Endothelial cell of umbilical vein (primary cell): Measurements from ENCODE around the gene THAP3. TPM values are rescaled to one million over a fixed set of nuclear protein-coding genes. Genes with fewer than 3 reads are reported as not detected.

Source experiments
- BruUV-seq: library from RNA; stranded (reverse); fragments of 400-500 nt; replicated peaks from 2 replicates; lab custom pipeline; 2021; lab: Mats Ljungman, UMichigan
- CTCF ChIA-PET: fragments of 300-600, 350-600 bp; sonication (Branson Sonifier 250); formaldehyde crosslinking; loops from one replicate; lab custom pipeline; 2021; ENCODE audit warnings: antibody characterized with exemption, inconsistent platforms; lab: Charles Lee
- POLR2A ChIA-PET: fragments of 300-600, 350-600 bp; sonication (Branson Sonifier 250); formaldehyde crosslinking; loops from one replicate; lab custom pipeline; 2021; ENCODE audit warnings: antibody characterized with exemption, inconsistent platforms; lab: Charles Lee
- DNase-seq: peaks from one replicate; pipeline ENCODE4 v3.0.0-alpha.2; 2011; ENCODE audit warnings: low read depth, low spot score
- FAIRE-seq: peaks from 2 replicates; lab custom pipeline; 2011; peaks lifted over from hg19 to GRCh38; lab: Jason Lieb, UNC
- H2AFZ ChIP-seq: 2 replicates; pipeline ENCODE4 v1.6.0; 2012; ENCODE audit warnings: low read depth, low read length, control low read depth, inconsistent platforms
- H3K27ac ChIP-seq: 2 replicates; pipeline ENCODE4 v1.5.1; 2011; ENCODE audit warnings: low read depth, mild to moderate bottlenecking, control low read depth, low read length, moderate library complexity; ENCODE audit not compliant: insufficient read depth
- H3K27me3 ChIP-seq, 2 experiments: 2 replicates each; pipeline versions ENCODE4 v1.6.0 to v1.6.1; 2011; ENCODE audit warnings: low read length in 2 of 2, mixed read lengths in 1 of 2; ENCODE audit not compliant: control insufficient read depth in 2 of 2, insufficient read depth in 2 of 2
- H3K36me3 ChIP-seq, 2 experiments: 2 replicates in 1 of 2; 3 replicates in 1 of 2; pipeline ENCODE4 v1.5.1; 2011; ENCODE audit warnings: low read length in 2 of 2, mild to moderate bottlenecking in 1 of 2, moderate library complexity in 1 of 2; ENCODE audit not compliant: control insufficient read depth in 2 of 2, insufficient read depth in 2 of 2; ENCODE audit errors: extremely low read depth in 1 of 2
- H3K4me1 ChIP-seq: 3 replicates; pipeline ENCODE4 v1.5.1; 2011; ENCODE audit warnings: mild to moderate bottlenecking, low read length; ENCODE audit not compliant: control insufficient read depth, insufficient read depth; ENCODE audit errors: extremely low read depth
- H3K4me2 ChIP-seq: 2 replicates; pipeline ENCODE4 v1.6.1; 2011; ENCODE audit warnings: low read length, control low read depth, mixed read lengths; ENCODE audit not compliant: insufficient read depth
- H3K4me3 ChIP-seq, 3 experiments: fragments of 200-600 bp in 1 of 3; sonication (generic), shearing (Covaris generic) in 1 of 3; replicated peaks in 1 of 3; 2 replicates each; pipeline ENCODE4 v1.5.1; 2011 to 2016; ENCODE audit warnings: control low read depth in 3 of 3, low read length in 3 of 3, mild to moderate bottlenecking in 2 of 3, inconsistent platforms in 1 of 3, low read depth in 1 of 3, moderate library complexity in 1 of 3; ENCODE audit not compliant: insufficient read depth in 1 of 3
- H3K79me2 ChIP-seq: 2 replicates; pipeline ENCODE4 v1.6.0; 2012; ENCODE audit warnings: low read length, inconsistent platforms; ENCODE audit not compliant: control insufficient read depth, insufficient read depth
- H3K9ac ChIP-seq: replicated peaks from 2 replicates; pipeline ENCODE3; 2011; ENCODE audit warnings: low read length, control low read depth; ENCODE audit not compliant: insufficient read depth; ENCODE audit errors: extremely low read depth
- H3K9me1 ChIP-seq: replicated peaks from 3 replicates; pipeline ENCODE4 v1.6.0; 2011; ENCODE audit warnings: mild to moderate bottlenecking, low read length; ENCODE audit not compliant: control insufficient read depth, insufficient read depth; ENCODE audit errors: extremely low read depth
- H3K9me3 ChIP-seq: replicated peaks from 2 replicates; pipeline ENCODE4 v1.5.1; 2012; ENCODE audit warnings: low read length, inconsistent platforms; ENCODE audit not compliant: control insufficient read depth, insufficient read depth
- H4K20me1 ChIP-seq: replicated peaks from 2 replicates; pipeline ENCODE3; 2011; ENCODE audit warnings: mild to moderate bottlenecking, low read length; ENCODE audit not compliant: control insufficient read depth, insufficient read depth; ENCODE audit errors: extremely low read depth
- EZH2 ChIP-seq: IDR thresholded peaks from 2 replicates; pipeline ENCODE4 v1.6.1; 2012; ENCODE audit warnings: borderline replicate concordance, low read depth, mild to moderate bottlenecking, moderate library complexity, low read length, inconsistent platforms; ENCODE audit not compliant: severe bottlenecking
- FOS ChIP-seq: IDR thresholded peaks from 2 replicates; pipeline ENCODE4 v1.6.1; 2011; ENCODE audit warnings: mild to moderate bottlenecking, low read length, moderate library complexity, borderline replicate concordance; ENCODE audit not compliant: insufficient read depth
- GATA2 ChIP-seq: IDR thresholded peaks from 2 replicates; pipeline ENCODE4 v1.7.0; 2011; ENCODE audit warnings: low read depth, mild to moderate bottlenecking, moderate library complexity, mixed read lengths, low read length; ENCODE audit not compliant: insufficient read length, insufficient read depth
- MYC ChIP-seq: IDR thresholded peaks from one replicate; pipeline ENCODE4 v1.6.1; 2011; ENCODE audit warnings: mild to moderate bottlenecking, low read depth, low read length
- POLR2A ChIP-seq: IDR thresholded peaks from 2 replicates; pipeline ENCODE4 v1.6.1; 2012; ENCODE audit warnings: low read depth, mild to moderate bottlenecking, control low read depth, low read length
- POLR2AphosphoS5 ChIP-seq: IDR thresholded peaks from 2 replicates; pipeline ENCODE4 v1.6.1; 2012; ENCODE audit warnings: low read depth, mild to moderate bottlenecking, control low read depth, low read length, moderate library complexity; ENCODE audit not compliant: insufficient read depth
- dilution Hi-C: fragments of 300-500 bp; cut with MboI; formaldehyde crosslinking; loops from one replicate; pipeline ENCODE4 v1.15.0; 2019; ENCODE audit warnings: low sequenced_read_pairs; ENCODE audit not compliant: extremely low pct_ligation_motif_present
- intact Hi-C: fragments of 100-400 bp; cut with micrococcal nuclease; formaldehyde crosslinking; loops from one replicate; pipeline ENCODE4 v1.10.0; 2022
- polyA plus RNA-seq, 4 experiments: library from polyadenylated mRNA; depleted of rRNA in 3 of 4; stranded (reverse) in 3 of 4; unstranded in 1 of 4; fragments of >200 nt; gene quantifications; 2 replicates each; pipeline versions ENCODE4 v1.2.1 to v1.2.3, GENCODE V29; 2011 to 2012; ENCODE audit warnings: missing spikeins in 1 of 4
- total RNA-seq: library from RNA; stranded (reverse); gene quantifications from 2 replicates; pipeline ENCODE4 v1.2.3, GENCODE V29; 2021
- TF ChIP-seq, protein P1 (sequence below), 2 donors: IDR thresholded peaks; 1 replicate in 1 of 2; 2 replicates in 1 of 2; pipeline ENCODE4 v1.5.1; 2011; ENCODE audit warnings: low read length in 2 of 2, mild to moderate bottlenecking in 2 of 2, moderate library complexity in 2 of 2, control low read depth in 1 of 2, inconsistent platforms in 1 of 2, low read depth in 1 of 2; ENCODE audit not compliant: insufficient read depth in 1 of 2; ENCODE audit errors: extremely low read depth in 1 of 2
- TF ChIP-seq, protein P2 (sequence below): IDR thresholded peaks from 2 replicates; pipeline ENCODE4 v1.6.1; 2011; ENCODE audit not compliant: insufficient read depth, insufficient read length

THAP3 gene
- total and polyA plus RNA-seq, 2 donors (not counting 3 experiments of a cell fraction or from before 2014, with no cell fraction given), result 11.3 to 16.7 TPM

DNA sequence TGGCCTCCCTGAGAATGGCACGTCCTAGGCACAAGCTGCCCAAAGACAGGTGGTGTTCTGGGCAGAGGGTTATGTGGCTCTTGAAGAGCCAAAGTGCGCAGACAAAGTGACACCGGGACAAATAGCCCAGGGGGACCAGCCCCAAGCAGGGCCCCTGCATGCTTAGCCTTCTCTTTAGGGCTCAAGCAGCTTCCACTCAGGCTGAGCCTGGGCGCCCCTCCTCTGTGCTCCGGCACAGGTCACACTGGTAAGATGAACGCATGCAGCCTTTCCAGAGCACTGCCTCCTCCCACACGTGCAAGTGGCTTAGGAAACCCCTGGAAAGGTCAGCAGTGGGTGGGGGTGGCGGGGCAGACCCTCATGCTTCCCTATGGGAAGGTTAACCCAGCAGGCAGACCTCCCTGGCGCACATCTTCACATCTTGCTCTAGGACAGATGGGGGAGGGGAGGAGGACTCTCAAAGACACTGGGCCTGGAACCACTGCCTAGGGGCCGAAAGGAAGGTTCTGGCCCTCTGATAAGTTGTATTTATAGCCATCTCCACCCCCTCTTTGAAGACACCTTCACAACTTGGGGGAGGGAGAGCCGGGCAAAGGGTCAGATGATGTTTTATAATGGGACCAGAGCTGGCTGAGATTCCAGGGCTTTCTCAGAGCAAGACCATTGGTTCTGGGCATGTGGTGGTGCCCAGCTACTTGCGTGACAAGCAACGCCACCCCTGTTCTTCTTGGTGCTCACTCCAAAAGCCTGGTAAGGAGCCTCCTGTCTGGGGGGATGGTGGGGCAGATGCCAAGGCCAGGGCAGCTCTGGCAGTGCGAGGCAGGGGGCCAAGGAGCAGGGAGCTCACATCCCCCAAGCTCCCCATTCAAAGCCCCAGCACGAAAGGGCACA lies 27.5 kb upstream of the THAP3 start:
- Histone ChIP-seq H3K79me2 (peaks cover 55% of the 10 kb centered on the region), H3K9me3 (no peaks in the 10 kb centered on the region), H4K20me1 (no peaks in the 10 kb centered on the region), H3K4me2 (no peak overlapping the region), H2AFZ (no peak overlapping the region), H3K27ac (no peak overlapping the region), H3K27me3 (no peaks in the 10 kb centered on the region), H3K9me1 (no peaks in the 10 kb centered on the region), H3K4me1 (peaks cover 6% of the 10 kb centered on the region), H3K4me3 (no peak overlapping the region), H3K36me3 (peaks cover 6 to 45% of the 10 kb centered on the region in 2 experiments), H3K9ac (no peak overlapping the region)
- dilution Hi-C loops (no loop called here), intact Hi-C loops (no loop called here)
- DNase-seq (no peak), FAIRE-seq (no peak)
- CTCF ChIA-PET, result interaction anchor here (1.4 kb wide), 1 partner anchor 50 kb away, joined by 5 read pairs; no protein-coding TSS in a partner anchor
- POLR2A ChIA-PET, result no interaction called here
- BruUV-seq, result no TSS peak
- TF ChIP-seq, protein P1, sequence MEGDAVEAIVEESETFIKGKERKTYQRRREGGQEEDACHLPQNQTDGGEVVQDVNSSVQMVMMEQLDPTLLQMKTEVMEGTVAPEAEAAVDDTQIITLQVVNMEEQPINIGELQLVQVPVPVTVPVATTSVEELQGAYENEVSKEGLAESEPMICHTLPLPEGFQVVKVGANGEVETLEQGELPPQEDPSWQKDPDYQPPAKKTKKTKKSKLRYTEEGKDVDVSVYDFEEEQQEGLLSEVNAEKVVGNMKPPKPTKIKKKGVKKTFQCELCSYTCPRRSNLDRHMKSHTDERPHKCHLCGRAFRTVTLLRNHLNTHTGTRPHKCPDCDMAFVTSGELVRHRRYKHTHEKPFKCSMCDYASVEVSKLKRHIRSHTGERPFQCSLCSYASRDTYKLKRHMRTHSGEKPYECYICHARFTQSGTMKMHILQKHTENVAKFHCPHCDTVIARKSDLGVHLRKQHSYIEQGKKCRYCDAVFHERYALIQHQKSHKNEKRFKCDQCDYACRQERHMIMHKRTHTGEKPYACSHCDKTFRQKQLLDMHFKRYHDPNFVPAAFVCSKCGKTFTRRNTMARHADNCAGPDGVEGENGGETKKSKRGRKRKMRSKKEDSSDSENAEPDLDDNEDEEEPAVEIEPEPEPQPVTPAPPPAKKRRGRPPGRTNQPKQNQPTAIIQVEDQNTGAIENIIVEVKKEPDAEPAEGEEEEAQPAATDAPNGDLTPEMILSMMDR (IDR thresholded peaks at IDR 0.05; ENCODE audit: extremely low read depth in 1 of 2, insufficient read depth in 1 of 2, low read depth in 1 of 2, low read length in 2 of 2), result no peak
- TF ChIP-seq FOS (no peak), MYC (no peak), POLR2A (no peak), GATA2 (no peak), POLR2AphosphoS5 (no peak), EZH2 (no peak)
- TF ChIP-seq, protein P2, sequence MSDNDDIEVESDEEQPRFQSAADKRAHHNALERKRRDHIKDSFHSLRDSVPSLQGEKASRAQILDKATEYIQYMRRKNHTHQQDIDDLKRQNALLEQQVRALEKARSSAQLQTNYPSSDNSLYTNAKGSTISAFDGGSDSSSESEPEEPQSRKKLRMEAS, result no peak
